ENCODE measurements around the gene DDX17. TPM values are rescaled to one million over a fixed set of nuclear protein-coding genes. Genes with fewer than 3 reads are reported as not detected.

The DDX17 gene
- total RNA-seq, 1 experiment from 2014 or later, result 399 TPM

GRCh38 chr22:38490475-38490874 is 15.6 kb downstream of the DDX17 start:
- no peaks in the 10 kb centered on the region for H3K9me3 Mint-ChIP-seq

DNA sequence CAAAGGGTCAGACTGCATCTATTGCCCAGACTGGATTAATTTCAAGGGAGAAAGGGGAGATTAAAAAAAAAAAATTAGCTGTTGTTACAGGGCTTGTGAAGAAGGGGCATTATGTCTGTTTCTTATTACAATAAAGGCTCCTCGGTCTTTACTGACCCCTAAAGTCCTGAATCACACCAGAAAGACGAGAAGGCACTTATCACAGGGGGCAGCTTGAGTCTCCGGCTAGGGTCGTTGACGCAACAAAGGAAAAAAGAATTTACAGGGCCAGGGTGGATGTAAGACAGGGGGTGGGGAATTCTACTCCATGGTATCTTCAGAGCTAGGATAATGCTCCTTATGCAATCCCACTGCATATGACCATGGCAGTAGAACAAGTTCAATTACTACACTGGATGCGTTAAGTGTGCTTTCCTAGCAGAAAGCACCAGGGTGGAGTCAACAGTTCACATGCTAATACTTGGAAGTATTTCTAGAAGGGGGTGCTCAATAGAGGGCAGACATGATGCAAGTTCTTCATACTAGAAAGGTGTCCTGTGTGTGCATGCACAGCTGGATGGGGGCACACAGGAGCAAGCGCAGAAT is 16.5 kb downstream of the DDX17 start:
- Mint-ChIP-seq H3K4me1 (peaks cover 38% of the 10 kb centered on the region), H3K36me3 (peaks cover 91% of the 10 kb centered on the region), H3K4me3 (no peak overlapping the region), H3K9me3 (no peaks in the 10 kb centered on the region), H3K27ac (peak overlapping the region; percentile 91), H3K27me3 (ENCODE audit: low read depth) (no peaks in the 10 kb centered on the region)
- TF ChIP-seq ZNF423 (CRISPR knock-in tag; IDR thresholded peaks at IDR 0.05) (no peak), TP53 (CRISPR knock-in tag; IDR thresholded peaks at IDR 0.05) (no peak), MYBL2 (CRISPR knock-in tag; IDR thresholded peaks at IDR 0.05) (no peak), ZNF263 (CRISPR knock-in tag; IDR thresholded peaks at IDR 0.05; ENCODE audit: low read depth) (no peak), ESRRA (CRISPR knock-in tag; IDR thresholded peaks at IDR 0.05; ENCODE audit: borderline replicate concordance) (no peak), FOXP1 (CRISPR knock-in tag; IDR thresholded peaks at IDR 0.05; ENCODE audit: borderline replicate concordance) (no peak), PREB (CRISPR knock-in tag; IDR thresholded peaks at IDR 0.05; ENCODE audit: borderline replicate concordance) (no peak), FOXJ3 (CRISPR knock-in tag; IDR thresholded peaks at IDR 0.05; ENCODE audit: borderline replicate concordance) (no peak)
- TF ChIP-seq, protein P1, sequence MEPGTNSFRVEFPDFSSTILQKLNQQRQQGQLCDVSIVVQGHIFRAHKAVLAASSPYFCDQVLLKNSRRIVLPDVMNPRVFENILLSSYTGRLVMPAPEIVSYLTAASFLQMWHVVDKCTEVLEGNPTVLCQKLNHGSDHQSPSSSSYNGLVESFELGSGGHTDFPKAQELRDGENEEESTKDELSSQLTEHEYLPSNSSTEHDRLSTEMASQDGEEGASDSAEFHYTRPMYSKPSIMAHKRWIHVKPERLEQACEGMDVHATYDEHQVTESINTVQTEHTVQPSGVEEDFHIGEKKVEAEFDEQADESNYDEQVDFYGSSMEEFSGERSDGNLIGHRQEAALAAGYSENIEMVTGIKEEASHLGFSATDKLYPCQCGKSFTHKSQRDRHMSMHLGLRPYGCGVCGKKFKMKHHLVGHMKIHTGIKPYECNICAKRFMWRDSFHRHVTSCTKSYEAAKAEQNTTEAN (CRISPR knock-in tag; IDR thresholded peaks at IDR 0.05), result no peak
- TF ChIP-seq, protein P2, sequence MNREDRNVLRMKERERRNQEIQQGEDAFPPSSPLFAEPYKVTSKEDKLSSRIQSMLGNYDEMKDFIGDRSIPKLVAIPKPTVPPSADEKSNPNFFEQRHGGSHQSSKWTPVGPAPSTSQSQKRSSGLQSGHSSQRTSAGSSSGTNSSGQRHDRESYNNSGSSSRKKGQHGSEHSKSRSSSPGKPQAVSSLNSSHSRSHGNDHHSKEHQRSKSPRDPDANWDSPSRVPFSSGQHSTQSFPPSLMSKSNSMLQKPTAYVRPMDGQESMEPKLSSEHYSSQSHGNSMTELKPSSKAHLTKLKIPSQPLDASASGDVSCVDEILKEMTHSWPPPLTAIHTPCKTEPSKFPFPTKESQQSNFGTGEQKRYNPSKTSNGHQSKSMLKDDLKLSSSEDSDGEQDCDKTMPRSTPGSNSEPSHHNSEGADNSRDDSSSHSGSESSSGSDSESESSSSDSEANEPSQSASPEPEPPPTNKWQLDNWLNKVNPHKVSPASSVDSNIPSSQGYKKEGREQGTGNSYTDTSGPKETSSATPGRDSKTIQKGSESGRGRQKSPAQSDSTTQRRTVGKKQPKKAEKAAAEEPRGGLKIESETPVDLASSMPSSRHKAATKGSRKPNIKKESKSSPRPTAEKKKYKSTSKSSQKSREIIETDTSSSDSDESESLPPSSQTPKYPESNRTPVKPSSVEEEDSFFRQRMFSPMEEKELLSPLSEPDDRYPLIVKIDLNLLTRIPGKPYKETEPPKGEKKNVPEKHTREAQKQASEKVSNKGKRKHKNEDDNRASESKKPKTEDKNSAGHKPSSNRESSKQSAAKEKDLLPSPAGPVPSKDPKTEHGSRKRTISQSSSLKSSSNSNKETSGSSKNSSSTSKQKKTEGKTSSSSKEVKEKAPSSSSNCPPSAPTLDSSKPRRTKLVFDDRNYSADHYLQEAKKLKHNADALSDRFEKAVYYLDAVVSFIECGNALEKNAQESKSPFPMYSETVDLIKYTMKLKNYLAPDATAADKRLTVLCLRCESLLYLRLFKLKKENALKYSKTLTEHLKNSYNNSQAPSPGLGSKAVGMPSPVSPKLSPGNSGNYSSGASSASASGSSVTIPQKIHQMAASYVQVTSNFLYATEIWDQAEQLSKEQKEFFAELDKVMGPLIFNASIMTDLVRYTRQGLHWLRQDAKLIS (CRISPR knock-in tag; IDR thresholded peaks at IDR 0.05; ENCODE audit: borderline replicate concordance), result no peak
- CTCF ChIA-PET, result no interaction called here
- ATAC-seq, result peak; percentile 36
- no peak for DNase-seq (ENCODE audit: low spot score)
- POLR2A ChIA-PET, result interaction anchor here (0.6 to 1.2 kb wide), 2 partner anchors 9 to 11 kb away, joined by 3 to 6 read pairs; no protein-coding TSS in a partner anchor

More at GRCh38 chr22:38490475-38490874, 15.6 kb downstream of the DDX17 start:
- Mint-ChIP-seq H3K27me3 (ENCODE audit: low read depth) (no peaks in the 10 kb centered on the region), H3K36me3 (peaks cover 93% of the 10 kb centered on the region), H3K4me1 (peaks cover 40% of the 10 kb centered on the region), H3K4me3 (no peak overlapping the region), H3K27ac (peak overlapping the region; percentile 91)
- DNase-seq (ENCODE audit: low spot score) (no peak), ATAC-seq (no peak)
- CTCF ChIA-PET, result no interaction called here
- TF ChIP-seq, protein P3, sequence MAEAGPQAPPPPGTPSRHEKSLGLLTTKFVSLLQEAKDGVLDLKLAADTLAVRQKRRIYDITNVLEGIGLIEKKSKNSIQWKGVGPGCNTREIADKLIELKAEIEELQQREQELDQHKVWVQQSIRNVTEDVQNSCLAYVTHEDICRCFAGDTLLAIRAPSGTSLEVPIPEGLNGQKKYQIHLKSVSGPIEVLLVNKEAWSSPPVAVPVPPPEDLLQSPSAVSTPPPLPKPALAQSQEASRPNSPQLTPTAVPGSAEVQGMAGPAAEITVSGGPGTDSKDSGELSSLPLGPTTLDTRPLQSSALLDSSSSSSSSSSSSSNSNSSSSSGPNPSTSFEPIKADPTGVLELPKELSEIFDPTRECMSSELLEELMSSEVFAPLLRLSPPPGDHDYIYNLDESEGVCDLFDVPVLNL (CRISPR knock-in tag; IDR thresholded peaks at IDR 0.05; ENCODE audit: borderline replicate concordance, low read depth), result no peak
- TF ChIP-seq ZNF263 (CRISPR knock-in tag; IDR thresholded peaks at IDR 0.05; ENCODE audit: low read depth) (no peak), ZNF281 (CRISPR knock-in tag; IDR thresholded peaks at IDR 0.05) (no peak), CDX4 (CRISPR knock-in tag; IDR thresholded peaks at IDR 0.05; ENCODE audit: borderline replicate concordance) (no peak), ZSCAN18 (CRISPR knock-in tag; IDR thresholded peaks at IDR 0.05) (no peak)
- POLR2A ChIA-PET, result interaction anchor here (1.2 kb wide), 1 partner anchor 9 kb away, joined by 6 read pairs; no protein-coding TSS in a partner anchor

Measured in WTC11 (cell line).